ENCODE measurements around the gene RNF227.

The RNF227 gene

GRCh38 chr17:7912927-7913524, 3.1 kb downstream of the RNF227 start:
- no peak for TF ChIP-seq GATA3 (IDR thresholded peaks at IDR 0.05; ENCODE audit: low read depth, low read length)
- TF ChIP-seq GATA2 (IDR thresholded peaks at IDR 0.05; ENCODE audit: low read depth, low read length), result no peak

DNA sequence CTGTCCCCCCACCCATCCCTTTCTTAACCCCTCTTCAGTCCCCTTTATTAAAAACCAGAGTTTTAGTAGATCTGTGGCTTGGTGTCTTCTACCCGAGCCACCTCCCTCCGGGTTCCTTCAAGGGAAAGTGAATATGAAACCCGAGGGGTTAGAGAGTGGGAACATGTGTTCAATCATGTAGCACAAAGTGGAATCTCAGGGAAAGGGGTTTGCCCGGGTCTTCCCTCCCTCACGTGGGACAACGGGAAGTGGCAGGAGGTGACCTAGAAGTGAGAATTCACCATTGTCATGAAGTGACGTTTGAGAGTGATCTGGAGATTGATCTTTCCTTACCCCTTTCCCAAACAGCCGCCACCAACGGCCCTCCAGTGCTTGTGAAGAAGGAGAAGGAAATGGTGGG, 5.0 kb downstream of the RNF227 start:
- no peak for TF ChIP-seq GATA3 (IDR thresholded peaks at IDR 0.05; ENCODE audit: low read depth, low read length)
- TF ChIP-seq GATA2 (IDR thresholded peaks at IDR 0.05; ENCODE audit: low read depth, low read length), result no peak

GRCh38 chr17:7910711-7911110, 5.4 kb downstream of the RNF227 start:
- TF ChIP-seq GATA3 (IDR thresholded peaks at IDR 0.05; ENCODE audit: low read depth, low read length) (no peak), GATA2 (IDR thresholded peaks at IDR 0.05; ENCODE audit: low read depth, low read length) (no peak)

DNA sequence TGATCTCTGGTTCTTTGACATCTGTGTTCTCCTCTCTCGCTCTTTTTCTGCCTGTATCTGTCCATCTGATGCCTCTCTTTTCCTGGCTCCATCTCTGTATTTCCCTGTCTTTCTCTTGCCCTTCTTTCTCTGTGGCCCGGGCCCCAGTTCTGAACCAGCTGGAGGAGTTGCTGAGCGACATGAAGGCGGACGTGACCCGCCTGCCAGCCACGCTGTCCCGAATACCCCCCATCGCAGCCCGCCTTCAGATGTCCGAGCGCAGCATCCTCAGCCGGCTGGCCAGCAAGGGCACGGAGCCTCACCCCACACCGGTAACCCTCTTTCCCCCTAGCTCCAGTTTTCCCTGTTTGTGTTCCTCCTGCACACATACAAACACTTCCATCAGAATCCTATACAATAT, 5.8 kb downstream of the RNF227 start:
- no peak for TF ChIP-seq GATA2 (IDR thresholded peaks at IDR 0.05; ENCODE audit: low read depth, low read length)
- TF ChIP-seq GATA3 (IDR thresholded peaks at IDR 0.05; ENCODE audit: low read depth, low read length), result no peak

DNA sequence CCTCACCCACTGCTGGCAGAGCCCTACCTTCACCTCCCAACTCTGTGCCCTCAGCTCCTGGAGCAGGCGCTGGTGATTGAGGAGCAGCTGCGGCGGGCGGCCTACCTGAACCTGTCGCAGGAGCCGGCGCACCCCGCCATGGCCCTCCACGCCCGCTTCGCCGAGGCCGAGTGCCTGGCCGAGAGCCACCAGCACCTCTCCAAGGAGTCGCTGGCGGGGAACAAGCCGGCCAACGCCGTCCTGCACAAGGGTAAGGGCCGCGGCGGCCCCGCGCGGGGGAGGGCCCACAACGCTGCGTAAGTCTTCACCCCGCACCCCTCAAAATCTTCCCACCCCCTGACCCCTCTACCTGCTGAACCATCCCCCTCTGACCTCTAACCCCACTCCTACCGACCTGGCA, 7.0 kb downstream of the RNF227 start:
- TF ChIP-seq GATA3 (IDR thresholded peaks at IDR 0.05; ENCODE audit: low read depth, low read length) (no peak), GATA2 (IDR thresholded peaks at IDR 0.05; ENCODE audit: low read depth, low read length) (no peak)

DNA sequence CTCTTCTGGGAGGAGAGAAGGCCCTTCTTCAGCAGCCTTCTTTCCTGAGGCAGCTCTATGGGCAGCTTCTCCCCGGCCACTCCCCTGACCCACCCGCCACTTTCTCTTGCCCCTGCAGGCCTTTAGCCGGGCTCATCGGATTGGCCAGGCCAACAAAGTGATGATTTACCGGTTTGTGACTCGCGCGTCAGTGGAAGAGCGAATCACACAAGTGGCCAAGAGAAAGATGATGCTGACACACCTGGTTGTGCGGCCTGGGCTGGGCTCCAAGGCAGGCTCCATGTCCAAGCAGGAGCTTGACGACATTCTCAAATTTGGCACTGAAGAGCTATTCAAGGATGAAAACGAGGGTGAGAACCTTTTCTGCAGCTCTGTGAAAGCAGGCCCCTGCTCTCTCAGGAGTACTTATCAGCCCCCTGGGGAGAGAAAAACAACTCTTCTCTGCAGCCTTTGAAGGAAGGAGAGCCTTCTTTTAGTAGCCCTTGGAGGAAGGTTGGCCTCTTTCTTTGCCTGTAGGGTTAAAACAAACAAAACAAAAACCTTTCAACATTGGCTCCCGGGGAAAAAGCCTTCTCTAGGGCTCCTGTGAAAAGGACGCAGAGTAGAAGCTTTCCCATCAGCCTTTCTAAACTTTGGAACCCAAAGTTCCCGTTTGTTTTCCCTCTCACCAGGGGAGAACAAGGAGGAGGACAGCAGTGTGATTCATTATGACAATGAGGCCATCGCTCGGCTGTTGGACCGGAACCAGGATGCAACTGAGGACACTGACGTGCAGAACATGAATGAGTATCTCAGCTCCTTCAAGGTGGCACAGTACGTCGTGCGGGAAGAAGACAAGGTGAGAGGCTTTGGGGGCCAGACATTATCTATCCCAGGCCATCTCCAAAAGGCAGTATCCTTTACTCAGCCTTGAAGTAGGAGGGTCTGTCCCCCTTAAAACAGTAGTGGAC, 12.7 kb downstream of the RNF227 start:
- TF ChIP-seq GATA3 (IDR thresholded peaks at IDR 0.05; ENCODE audit: low read depth, low read length) (no peak), GATA2 (IDR thresholded peaks at IDR 0.05; ENCODE audit: low read depth, low read length) (no peak)

DNA sequence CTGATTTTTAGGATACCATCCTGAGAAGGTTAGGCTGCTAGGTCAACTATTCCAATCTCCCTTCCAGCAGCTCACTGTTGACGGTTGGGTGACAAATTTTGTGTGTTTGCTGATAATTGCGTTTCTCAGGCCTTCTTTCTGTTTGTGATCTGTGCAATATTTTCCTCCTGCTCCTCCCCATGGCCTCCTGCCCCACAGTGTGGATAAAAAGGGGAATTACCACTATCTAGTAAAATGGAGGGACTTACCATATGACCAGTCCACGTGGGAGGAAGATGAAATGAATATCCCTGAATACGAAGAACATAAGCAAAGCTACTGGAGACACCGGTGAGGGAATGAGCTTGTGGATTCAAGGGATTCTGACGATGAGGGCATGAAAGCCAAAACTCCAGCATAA, 18.3 kb downstream of the RNF227 start:
- TF ChIP-seq GATA2 (IDR thresholded peaks at IDR 0.05; ENCODE audit: low read depth, low read length) (no peak), GATA3 (IDR thresholded peaks at IDR 0.05; ENCODE audit: low read depth, low read length) (no peak)

- TF ChIP-seq GATA3 (IDR thresholded peaks at IDR 0.05; ENCODE audit: low read depth, low read length) (no peak), GATA2 (IDR thresholded peaks at IDR 0.05; ENCODE audit: low read depth, low read length) (no peak)
Observed at GRCh38 chr17:7897090-7897489, 19.0 kb downstream of the RNF227 start.

DNA sequence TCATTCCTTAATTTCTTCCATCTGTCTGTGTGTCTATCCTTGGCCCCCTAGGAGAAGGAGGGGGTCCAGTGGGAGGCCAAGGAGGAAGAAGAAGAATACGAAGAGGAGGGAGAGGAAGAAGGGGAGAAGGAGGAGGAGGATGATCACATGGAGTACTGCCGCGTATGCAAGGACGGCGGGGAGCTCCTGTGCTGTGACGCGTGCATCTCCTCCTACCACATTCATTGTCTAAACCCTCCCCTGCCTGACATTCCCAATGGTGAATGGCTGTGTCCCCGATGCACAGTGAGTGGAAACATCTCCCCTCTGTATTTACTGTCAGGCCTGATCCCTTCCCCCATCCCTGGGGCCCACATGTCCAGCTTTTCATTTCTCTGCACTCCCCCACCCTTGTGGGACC, 21.2 kb downstream of the RNF227 start:
- TF ChIP-seq GATA3 (IDR thresholded peaks at IDR 0.05; ENCODE audit: low read depth, low read length) (no peak), GATA2 (IDR thresholded peaks at IDR 0.05; ENCODE audit: low read depth, low read length) (no peak)

GRCh38 chr17:7894226-7894625, 21.9 kb downstream of the RNF227 start:
- no peak for TF ChIP-seq GATA3 (IDR thresholded peaks at IDR 0.05; ENCODE audit: low read depth, low read length)
- TF ChIP-seq GATA2 (IDR thresholded peaks at IDR 0.05; ENCODE audit: low read depth, low read length), result no peak

GRCh38 chr17:7893187-7893880, 22.8 kb downstream of the RNF227 start:
- TF ChIP-seq GATA2 (IDR thresholded peaks at IDR 0.05; ENCODE audit: low read depth, low read length) (no peak), GATA3 (IDR thresholded peaks at IDR 0.05; ENCODE audit: low read depth, low read length) (no peak)

GRCh38 chr17:7889166-7889955, 26.7 kb downstream of the RNF227 start:
- TF ChIP-seq GATA2 (IDR thresholded peaks at IDR 0.05; ENCODE audit: low read depth, low read length), result no peak
- TF ChIP-seq GATA3 (IDR thresholded peaks at IDR 0.05; ENCODE audit: low read depth, low read length), result no peak

GRCh38 chr17:7888184-7888920, 27.7 kb downstream of the RNF227 start, which contains the start of gene CHD3:
Gene CHD3, plus strand, starts transcription at chr17:7888789. Its CDS starts 212 bp downstream, at chr17:7889001.
- TF ChIP-seq GATA3 (IDR thresholded peaks at IDR 0.05; ENCODE audit: low read depth, low read length), result no peak
- no peak for TF ChIP-seq GATA2 (IDR thresholded peaks at IDR 0.05; ENCODE audit: low read depth, low read length)
